ENCODE data around the gene MLLT10.

Gene MLLT10

DNA sequence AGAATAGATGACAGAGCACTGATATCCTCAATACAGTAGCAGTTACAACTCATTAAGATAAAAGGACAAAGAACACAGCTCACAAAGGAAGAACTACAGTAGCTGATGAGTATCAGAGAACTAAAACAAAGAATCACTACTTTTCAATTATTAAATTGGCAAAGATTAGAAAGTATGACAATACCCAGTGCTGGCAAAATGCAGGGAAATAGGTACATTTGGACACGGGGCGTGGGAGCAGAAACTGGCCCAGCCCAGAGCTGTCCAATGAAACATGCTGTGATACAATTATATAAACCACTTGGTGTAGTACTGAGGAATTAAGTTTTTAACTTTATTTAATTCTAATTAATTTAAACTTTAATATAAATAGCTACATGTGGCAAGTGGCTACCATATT is 226.3 kb downstream of the MLLT10 start:
- TF ChIP-seq, protein P1, sequence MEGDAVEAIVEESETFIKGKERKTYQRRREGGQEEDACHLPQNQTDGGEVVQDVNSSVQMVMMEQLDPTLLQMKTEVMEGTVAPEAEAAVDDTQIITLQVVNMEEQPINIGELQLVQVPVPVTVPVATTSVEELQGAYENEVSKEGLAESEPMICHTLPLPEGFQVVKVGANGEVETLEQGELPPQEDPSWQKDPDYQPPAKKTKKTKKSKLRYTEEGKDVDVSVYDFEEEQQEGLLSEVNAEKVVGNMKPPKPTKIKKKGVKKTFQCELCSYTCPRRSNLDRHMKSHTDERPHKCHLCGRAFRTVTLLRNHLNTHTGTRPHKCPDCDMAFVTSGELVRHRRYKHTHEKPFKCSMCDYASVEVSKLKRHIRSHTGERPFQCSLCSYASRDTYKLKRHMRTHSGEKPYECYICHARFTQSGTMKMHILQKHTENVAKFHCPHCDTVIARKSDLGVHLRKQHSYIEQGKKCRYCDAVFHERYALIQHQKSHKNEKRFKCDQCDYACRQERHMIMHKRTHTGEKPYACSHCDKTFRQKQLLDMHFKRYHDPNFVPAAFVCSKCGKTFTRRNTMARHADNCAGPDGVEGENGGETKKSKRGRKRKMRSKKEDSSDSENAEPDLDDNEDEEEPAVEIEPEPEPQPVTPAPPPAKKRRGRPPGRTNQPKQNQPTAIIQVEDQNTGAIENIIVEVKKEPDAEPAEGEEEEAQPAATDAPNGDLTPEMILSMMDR (IDR thresholded peaks at IDR 0.05; ENCODE audit: low read depth, low read length), result no peak
- DNase-seq (ENCODE audit: low read depth in 2 of 2), result no peak
- H3K4me3 ChIP-seq (replicated peaks in 1 of 2; ENCODE audit: low read depth in 2 of 2, low read length in 2 of 2), result no peak overlapping the region

DNA sequence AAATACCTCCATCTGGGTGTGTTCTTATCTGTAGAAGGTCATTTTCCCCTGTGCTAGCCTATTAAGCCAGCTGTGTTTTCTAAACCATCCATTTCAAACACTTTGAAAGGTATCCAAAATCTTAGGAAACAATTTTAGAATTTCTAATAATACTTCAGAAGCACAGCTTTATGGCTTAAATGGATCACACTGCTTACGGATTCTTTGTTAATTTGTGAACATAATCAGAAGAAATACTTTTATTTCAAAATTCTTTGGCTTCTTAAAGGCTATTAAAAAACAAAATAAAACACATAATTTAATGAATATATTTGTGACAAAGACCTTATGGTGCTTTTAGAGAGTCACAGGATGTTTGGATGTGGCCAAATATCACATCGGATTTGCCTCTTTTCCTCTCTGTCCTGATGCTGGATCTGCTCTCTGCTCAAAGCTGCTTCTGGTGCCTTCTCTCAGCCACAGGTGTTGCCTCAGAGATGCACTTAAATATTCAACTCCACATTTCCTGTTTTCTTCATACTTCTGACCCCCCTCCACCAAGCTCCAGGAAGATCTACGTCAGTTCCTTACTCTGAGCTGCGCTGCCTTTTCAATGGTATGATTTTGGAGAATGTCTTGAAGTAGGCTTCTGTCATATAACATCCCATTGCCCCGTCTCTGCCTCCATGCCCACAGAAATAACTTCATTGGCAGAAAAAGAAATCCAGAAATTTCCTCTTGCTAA is 230.6 kb downstream of the MLLT10 start:
- DNase-seq (ENCODE audit: low read depth in 2 of 2), result no peak
- TF ChIP-seq, protein P1 (IDR thresholded peaks at IDR 0.05; ENCODE audit: low read depth, low read length), result no peak
- no peak overlapping the region for H3K4me3 ChIP-seq (replicated peaks in 1 of 2; ENCODE audit: low read depth in 2 of 2, low read length in 2 of 2)

DNA sequence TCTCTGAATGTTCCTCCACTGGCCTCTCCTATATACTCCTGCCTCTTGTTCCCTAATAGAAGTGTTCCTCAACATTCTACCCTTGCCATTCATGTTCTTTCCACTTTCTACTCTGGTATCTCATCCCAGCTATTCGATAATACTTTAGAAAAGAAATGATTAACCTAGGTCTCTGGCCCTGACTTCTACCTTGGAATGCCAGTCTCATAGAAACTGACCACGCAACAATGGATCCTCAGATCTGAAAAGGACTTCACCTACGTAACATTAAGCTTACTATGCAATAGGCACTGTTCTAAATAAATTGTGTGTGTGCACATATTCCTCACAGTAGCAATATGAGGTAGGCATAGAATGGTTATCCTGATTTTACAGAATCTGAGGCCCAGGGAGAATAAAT is 235.0 kb downstream of the MLLT10 start:
- DNase-seq (ENCODE audit: low read depth in 2 of 2), result no peak
- no peak overlapping the region for H3K4me3 ChIP-seq (replicated peaks in 1 of 2; ENCODE audit: low read depth in 2 of 2, low read length in 2 of 2)
- TF ChIP-seq, protein P1 (IDR thresholded peaks at IDR 0.05; ENCODE audit: low read depth, low read length), result no peak

DNA sequence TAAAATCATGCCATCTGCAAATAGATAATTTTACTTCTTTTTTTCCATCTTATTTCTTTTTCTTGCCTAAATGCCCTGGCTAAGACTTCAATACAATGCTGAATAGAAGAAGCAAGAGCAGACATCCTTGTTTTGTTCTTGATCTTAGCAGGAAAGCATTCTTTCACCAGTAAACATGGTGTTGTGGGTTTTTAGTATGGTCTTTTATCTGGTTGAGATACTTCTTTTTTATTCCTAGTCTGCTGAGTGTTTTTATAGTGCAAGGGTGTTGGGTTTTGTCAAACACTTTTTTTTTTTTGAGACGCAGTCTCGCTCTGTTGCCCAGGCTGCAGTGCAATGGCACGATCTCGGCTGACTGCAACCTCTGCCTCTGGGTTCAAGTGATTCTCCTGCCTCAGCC is 237.2 kb downstream of the MLLT10 start:
- no peak for DNase-seq (ENCODE audit: low read depth in 2 of 2)
- H3K4me3 ChIP-seq (replicated peaks in 1 of 2; ENCODE audit: low read depth in 2 of 2, low read length in 2 of 2), result no peak overlapping the region
- TF ChIP-seq, protein P1 (IDR thresholded peaks at IDR 0.05; ENCODE audit: low read depth, low read length), result no peak

DNA sequence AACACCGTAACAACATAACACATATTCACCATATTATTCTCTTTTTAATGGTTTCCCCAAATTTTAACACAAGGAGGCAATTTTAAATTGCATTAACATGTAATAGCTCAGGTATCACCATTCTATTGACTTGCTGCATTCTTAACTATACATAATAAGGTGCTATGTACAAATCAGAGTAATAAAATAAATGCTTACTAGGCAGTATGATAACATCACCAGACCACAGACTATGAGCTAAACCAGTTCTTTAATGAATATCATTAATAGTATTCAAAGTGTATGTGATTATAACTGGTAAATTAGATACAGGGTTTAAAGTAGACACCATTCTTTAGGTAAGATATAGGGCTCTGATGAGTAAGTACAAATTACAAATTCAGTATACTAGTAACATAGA is 242.9 kb downstream of the MLLT10 start:
- TF ChIP-seq, protein P1 (IDR thresholded peaks at IDR 0.05; ENCODE audit: low read depth, low read length), result no peak
- H3K4me3 ChIP-seq (replicated peaks in 1 of 2; ENCODE audit: low read depth in 2 of 2, low read length in 2 of 2), result no peak overlapping the region
- no peak for DNase-seq (ENCODE audit: low read depth in 2 of 2)

DNA sequence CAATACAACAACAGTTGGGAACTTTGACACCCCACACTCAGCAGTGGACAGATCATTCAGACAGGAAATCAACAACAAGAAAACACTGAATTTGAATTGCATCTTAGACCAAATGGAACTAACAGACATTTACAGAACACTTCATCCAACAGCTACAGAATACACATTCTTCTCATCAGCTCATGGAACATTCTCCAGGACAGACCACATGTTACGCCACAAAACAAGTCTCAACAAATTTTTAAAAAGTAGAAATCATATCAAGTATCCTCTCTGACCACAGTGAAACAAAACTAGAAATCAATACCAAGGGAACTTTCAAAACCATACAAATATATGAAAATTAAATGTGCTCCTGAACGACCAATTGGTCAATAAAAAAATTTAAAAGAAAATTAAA is 257.2 kb downstream of the MLLT10 start:
- TF ChIP-seq, protein P1 (IDR thresholded peaks at IDR 0.05; ENCODE audit: low read depth, low read length), result no peak
- H3K4me3 ChIP-seq (replicated peaks in 1 of 2; ENCODE audit: low read depth in 2 of 2, low read length in 2 of 2), result no peak overlapping the region
- no peak for DNase-seq (ENCODE audit: low read depth in 2 of 2)

Measured in cardiac fibroblast (primary cell).